Epithelial cell of esophagus (primary cell): ENCODE measurements around the gene NUP93.

Experiments used
- DNase-seq: peaks from one replicate; pipeline ENCODE4 v3.0.0; 2010; ENCODE audit warnings: low read depth
- H3K4me3 ChIP-seq: 2 replicates; pipeline ENCODE4 v1.5.1; 2011; ENCODE audit warnings: mild to moderate bottlenecking, low read length, control low read depth
- TF ChIP-seq, protein P1 (sequence below): IDR thresholded peaks from 2 replicates; pipeline ENCODE4 v1.5.1; 2011; ENCODE audit warnings: low read depth, mild to moderate bottlenecking, low read length, control low read depth, inconsistent platforms; ENCODE audit not compliant: insufficient read depth; ENCODE audit errors: missing control alignments

Gene NUP93

DNA sequence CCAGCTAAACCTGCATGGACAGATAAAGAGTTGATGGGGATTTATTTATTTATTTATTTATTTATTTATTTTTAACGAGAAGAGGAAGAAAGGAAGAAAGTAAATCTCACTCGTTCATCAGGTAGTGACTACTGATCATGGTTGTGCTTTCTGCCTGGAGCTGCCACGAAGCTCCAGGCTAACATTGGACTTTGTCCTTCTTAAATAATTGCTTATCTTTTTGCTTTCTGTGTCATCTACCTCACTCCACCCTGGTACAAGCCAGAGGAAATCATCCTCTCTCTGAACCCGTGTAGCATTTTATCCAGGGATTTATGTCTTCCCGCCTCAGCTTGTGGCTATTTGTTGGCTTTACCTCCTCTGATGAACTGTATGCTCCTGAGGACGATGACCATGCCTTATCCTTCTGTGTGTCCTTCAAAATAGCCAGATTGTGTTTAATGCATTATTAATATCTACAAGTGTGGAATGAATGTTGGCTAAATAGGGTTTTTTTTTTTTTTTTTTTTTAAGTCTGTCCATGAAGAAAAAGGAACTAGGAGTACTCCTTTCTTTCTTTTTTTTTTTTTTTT, 127.0 kb downstream of the NUP93 start:
- no peak overlapping the region for H3K4me3 ChIP-seq
- TF ChIP-seq, protein P1, sequence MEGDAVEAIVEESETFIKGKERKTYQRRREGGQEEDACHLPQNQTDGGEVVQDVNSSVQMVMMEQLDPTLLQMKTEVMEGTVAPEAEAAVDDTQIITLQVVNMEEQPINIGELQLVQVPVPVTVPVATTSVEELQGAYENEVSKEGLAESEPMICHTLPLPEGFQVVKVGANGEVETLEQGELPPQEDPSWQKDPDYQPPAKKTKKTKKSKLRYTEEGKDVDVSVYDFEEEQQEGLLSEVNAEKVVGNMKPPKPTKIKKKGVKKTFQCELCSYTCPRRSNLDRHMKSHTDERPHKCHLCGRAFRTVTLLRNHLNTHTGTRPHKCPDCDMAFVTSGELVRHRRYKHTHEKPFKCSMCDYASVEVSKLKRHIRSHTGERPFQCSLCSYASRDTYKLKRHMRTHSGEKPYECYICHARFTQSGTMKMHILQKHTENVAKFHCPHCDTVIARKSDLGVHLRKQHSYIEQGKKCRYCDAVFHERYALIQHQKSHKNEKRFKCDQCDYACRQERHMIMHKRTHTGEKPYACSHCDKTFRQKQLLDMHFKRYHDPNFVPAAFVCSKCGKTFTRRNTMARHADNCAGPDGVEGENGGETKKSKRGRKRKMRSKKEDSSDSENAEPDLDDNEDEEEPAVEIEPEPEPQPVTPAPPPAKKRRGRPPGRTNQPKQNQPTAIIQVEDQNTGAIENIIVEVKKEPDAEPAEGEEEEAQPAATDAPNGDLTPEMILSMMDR = no peak
- DNase-seq = no peak

DNA sequence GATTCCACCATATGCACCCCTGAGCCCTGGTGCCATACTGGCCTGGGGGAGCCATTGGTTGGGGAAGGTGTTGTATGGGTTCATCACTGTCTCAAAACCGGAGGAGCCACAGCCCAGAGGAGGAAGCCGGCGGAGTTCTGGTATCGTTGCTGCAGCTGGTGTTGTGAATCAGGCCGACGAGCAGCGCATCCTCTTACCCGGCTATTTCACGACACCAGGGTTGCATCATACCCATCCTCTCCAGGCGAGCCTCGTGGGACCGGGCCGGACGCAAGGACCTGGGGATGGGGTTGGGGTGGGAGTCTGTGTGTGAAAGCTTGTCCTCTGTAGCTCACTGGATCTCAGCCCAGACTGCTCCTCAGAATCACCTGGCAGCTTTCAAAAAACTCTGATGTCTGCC, 128.4 kb downstream of the NUP93 start:
- TF ChIP-seq, protein P1 = no peak
- no peak for DNase-seq
- H3K4me3 ChIP-seq = no peak overlapping the region

- TF ChIP-seq, protein P1 = no peak
- no peak for DNase-seq
- no peak overlapping the region for H3K4me3 ChIP-seq
Measured at GRCh38 chr16:56859636-56860035, 129.7 kb downstream of the NUP93 start.

GRCh38 chr16:56860226-56861020, 130.5 kb downstream of the NUP93 start:
- no peak overlapping the region for H3K4me3 ChIP-seq
- no peak for DNase-seq
- TF ChIP-seq, protein P1 = no peak

DNA sequence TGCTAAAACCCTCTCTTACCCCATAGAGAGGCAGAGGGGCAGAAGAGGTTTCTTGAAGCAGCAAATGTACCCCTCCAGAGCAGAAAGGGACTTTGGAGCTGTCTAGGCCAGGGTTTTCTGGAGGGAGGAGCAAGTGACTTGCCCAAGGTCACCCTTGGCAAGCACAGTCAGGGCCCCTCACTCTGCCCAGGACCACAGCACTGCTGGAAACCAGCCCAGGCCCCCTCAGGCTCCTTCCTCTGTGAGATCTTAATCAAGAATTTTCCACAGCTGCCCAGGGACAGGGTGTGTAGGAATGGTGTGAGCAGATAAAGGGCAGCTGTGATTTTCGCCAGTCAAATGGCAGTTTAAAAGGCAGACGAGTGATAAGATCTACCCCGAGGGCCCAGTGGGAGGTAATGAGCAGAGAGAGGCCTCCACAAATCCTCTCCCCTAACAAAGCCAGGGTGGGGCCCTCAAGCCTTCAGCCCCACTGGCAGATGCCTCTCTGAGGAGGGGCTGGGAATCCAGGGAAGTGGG, 131.2 kb downstream of the NUP93 start:
- no peak for DNase-seq
- H3K4me3 ChIP-seq = no peak overlapping the region
- TF ChIP-seq, protein P1 = no peak

DNA sequence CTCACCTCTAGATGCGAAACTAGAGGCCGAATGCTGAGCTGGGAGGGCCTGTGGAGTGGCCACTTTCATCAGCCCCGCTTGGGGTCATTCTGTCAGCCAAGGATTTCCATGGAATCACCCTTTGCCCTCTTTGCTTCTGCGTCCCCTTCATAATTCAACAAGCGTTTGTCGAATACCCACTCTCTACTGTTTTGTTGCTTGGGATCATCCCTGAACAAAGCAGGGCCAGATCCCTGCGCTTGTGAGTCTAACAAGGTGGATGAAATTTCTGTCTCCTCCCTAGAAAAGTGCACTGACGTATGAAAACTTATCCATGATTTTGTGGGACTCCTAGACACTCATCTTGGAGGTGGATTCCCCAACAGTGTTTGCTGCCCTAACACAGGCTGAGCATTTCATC, 131.8 kb downstream of the NUP93 start:
- TF ChIP-seq, protein P1 = no peak
- no peak for DNase-seq
- H3K4me3 ChIP-seq = no peak overlapping the region

DNA sequence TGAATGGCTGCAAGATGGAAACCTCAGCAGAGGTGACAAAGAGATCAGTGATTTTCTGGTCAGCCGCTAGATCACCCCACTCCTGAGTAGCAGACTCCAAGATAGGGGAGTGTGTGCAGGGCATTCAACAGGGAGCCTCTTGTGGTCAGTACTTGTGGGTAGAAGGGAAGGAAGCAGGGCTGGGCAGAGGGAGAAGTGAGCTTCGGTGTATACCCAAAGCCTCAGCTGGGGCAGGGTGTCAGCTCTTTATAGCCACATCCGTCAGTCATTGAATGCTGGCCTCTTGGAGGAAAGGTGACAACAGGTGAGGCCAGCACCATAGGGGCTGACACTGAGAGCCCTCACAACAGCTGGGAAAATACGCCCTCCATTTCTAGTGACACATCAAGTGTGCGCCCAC, 132.8 kb downstream of the NUP93 start:
- DNase-seq = no peak
- no peak overlapping the region for H3K4me3 ChIP-seq
- TF ChIP-seq, protein P1 = no peak
